Measurements from ENCODE around the gene RASGRP2.

- TF ChIP-seq PRDM1 (tag by site-specific recombination; IDR thresholded peaks at IDR 0.05), result peak; percentile 79
- peak; percentile 41; the same call in 1 of the 2 replicates for TF ChIP-seq CTCF (tag by site-specific recombination; IDR thresholded peaks at IDR 0.05)
- no peak for TF ChIP-seq ZNF133 (tag by site-specific recombination; IDR thresholded peaks at IDR 0.05)
- TF ChIP-seq ZNF510 (tag by site-specific recombination; IDR thresholded peaks at IDR 0.05; ENCODE audit: insufficient replicate concordance), result no peak
- no peak for TF ChIP-seq MYNN (tag by site-specific recombination; IDR thresholded peaks at IDR 0.05; ENCODE audit: borderline replicate concordance)
- no peak for TF ChIP-seq RBAK (tag by site-specific recombination; IDR thresholded peaks at IDR 0.05)
- no peak for TF ChIP-seq ZNF174 (tag by site-specific recombination; IDR thresholded peaks at IDR 0.05)
- TF ChIP-seq GLI4 (tag by site-specific recombination; IDR thresholded peaks at IDR 0.05), result no peak
- TF ChIP-seq ZBTB26 (tag by site-specific recombination; optimal IDR thresholded peaks at IDR 0.05), result peak; percentile 68
- peak; percentile 29; the same call in 1 of the 2 replicates for TF ChIP-seq ZNF76 (tag by site-specific recombination; IDR thresholded peaks at IDR 0.05; ENCODE audit: borderline replicate concordance, low read depth)
- TF ChIP-seq ZNF558 (tag by site-specific recombination; IDR thresholded peaks at IDR 0.05), result no peak
- TF ChIP-seq YY1 (tag by site-specific recombination; IDR thresholded peaks at IDR 0.05), result no peak; the same call in 1 of the 2 replicates
- no peak for TF ChIP-seq ZNF18 (tag by site-specific recombination; IDR thresholded peaks at IDR 0.05)
Measured at GRCh38 chr11:64778473-64779298, 34.7 kb upstream of the RASGRP2 start, which contains the start of gene SF1.

Measured in HEK293 (cell line).